Measurements from ENCODE around the gene TLK1.

The TLK1 gene

GRCh38 chr2:170991398-170992182 lies 169.1 kb downstream of the TLK1 start:
- DNase-seq, result no peak

- DNase-seq, result no peak
Observed at GRCh38 chr2:170986566-170987258, 174.0 kb downstream of the TLK1 start.

GRCh38 chr2:170985407-170985806 lies 175.3 kb downstream of the TLK1 start:
- DNase-seq, result no peak

- no peak for DNase-seq
Observed at GRCh38 chr2:170984079-170984478, 176.6 kb downstream of the TLK1 start.

- DNase-seq, result no peak
Observed at GRCh38 chr2:170975943-170976270, 184.8 kb downstream of the TLK1 start.

GRCh38 chr2:170975127-170975942 lies 185.4 kb downstream of the TLK1 start:
- DNase-seq, result no peak

GRCh38 chr2:170974304-170974993 lies 186.2 kb downstream of the TLK1 start:
- no peak for DNase-seq

GRCh38 chr2:170973492-170974303 lies 187.0 kb downstream of the TLK1 start:
- peak; percentile 92 for DNase-seq

GRCh38 chr2:170973225-170973491 lies 187.5 kb downstream of the TLK1 start:
- no peak for DNase-seq

GRCh38 chr2:170972296-170973224 lies 188.1 kb downstream of the TLK1 start:
- DNase-seq, result no peak

- no peak for DNase-seq
Observed at GRCh38 chr2:170971071-170971470, 189.6 kb downstream of the TLK1 start.

GRCh38 chr2:170969872-170970496 lies 190.7 kb downstream of the TLK1 start:
- no peak for DNase-seq

- no peak for DNase-seq
Observed at GRCh38 chr2:170969030-170969429, 191.7 kb downstream of the TLK1 start.

- DNase-seq, result no peak
Observed at GRCh38 chr2:170968205-170969003, 192.3 kb downstream of the TLK1 start.

GRCh38 chr2:170967553-170967952 lies 193.1 kb downstream of the TLK1 start:
- no peak for DNase-seq

- DNase-seq, result no peak
Observed at GRCh38 chr2:170966648-170967396, 193.9 kb downstream of the TLK1 start.

- DNase-seq, result no peak
Observed at GRCh38 chr2:170965446-170966225, 195.1 kb downstream of the TLK1 start.

GRCh38 chr2:170963386-170963785 lies 197.3 kb downstream of the TLK1 start:
- no peak for DNase-seq

Measured in stimulated activated CD8-positive, alpha-beta memory T cell treated with anti-CD3 and anti-CD28 coated beads, Interleukin-4, amount 100 ng/mL, for 48 hours (primary cell).